ENCODE measurements around the gene GPC6.
"Not testable (repeated sequence)": the region's sequence is repeated elsewhere in the genome, so short reads cannot be mapped to it uniquely, and the experiment has no call there.

The GPC6 gene

GRCh38 chr13:94325650-94326049, 1099.0 kb downstream of the GPC6 start:
- DNase-seq (ENCODE audit: low read depth) = no peak

DNA sequence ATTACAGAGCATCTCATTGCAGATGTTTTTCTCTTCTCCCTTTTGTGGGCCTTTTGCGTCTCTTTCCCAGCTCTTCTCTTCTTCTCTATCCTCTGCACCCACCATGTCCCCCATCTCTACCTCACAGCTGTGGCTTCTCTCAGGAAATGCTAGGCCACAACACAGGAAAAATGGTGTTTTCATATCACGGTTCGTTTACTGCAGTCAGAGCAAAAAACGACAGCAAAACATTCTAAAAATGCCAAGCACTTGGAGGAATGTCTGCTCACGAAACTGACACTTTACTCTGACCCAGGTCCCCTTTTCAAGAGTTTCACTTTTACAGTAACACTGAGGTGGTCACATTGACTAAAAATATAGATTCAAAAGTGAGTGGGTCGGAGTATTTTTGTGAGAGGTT, 1100.7 kb downstream of the GPC6 start:
- no peak for DNase-seq (ENCODE audit: low read depth)

GRCh38 chr13:94328381-94329041, 1101.9 kb downstream of the GPC6 start:
- DNase-seq (ENCODE audit: low read depth) = no peak

DNA sequence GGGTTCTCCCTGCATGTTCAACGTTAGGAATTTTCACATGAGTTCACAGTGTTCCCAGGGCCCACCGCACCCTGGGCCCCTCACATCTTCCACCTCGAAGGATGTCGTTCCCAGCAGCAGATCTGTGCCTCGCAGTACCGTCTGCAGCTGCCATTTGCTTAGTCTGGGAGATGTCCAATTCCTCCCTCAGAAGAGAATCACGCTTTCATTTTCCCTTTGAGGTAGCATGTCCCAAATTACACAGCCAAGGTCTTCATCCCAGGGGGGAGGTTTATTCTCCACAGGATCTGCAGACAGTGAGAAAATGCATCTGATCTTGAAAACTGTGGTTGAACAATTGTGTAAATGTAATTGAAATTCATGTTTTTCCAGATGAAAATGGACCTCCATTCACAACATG, 1102.7 kb downstream of the GPC6 start:
- DNase-seq (ENCODE audit: low read depth) = no peak

GRCh38 chr13:94329754-94330551, 1103.3 kb downstream of the GPC6 start:
- no peak for DNase-seq (ENCODE audit: low read depth)

DNA sequence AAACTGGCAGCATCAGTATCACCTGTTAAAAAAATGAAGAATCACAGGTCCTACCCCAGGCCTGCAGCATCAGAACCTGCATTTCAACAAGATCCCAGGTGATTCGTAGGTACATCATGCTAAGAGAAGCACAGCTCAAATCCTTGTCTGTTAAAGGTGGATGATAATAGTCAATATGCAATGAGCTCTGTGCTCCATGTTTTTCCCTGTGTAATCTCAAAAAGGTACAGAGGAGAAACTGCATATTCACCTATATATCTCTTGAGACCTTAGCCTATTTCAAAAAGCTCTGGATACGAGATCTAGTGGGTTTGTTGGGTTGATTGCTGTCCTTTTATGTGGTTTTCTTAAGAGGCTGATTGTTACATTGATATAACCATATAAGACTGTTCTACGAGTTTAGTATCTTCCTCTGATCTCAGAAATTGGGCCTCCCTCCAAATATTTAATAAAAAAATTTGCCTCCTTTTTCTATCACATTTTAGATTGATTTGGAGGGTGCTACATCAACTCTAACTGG, 1104.0 kb downstream of the GPC6 start:
- no peak for DNase-seq (ENCODE audit: low read depth)

- DNase-seq (ENCODE audit: low read depth) = no peak
Observed at GRCh38 chr13:94331281-94331680, 1104.7 kb downstream of the GPC6 start.

DNA sequence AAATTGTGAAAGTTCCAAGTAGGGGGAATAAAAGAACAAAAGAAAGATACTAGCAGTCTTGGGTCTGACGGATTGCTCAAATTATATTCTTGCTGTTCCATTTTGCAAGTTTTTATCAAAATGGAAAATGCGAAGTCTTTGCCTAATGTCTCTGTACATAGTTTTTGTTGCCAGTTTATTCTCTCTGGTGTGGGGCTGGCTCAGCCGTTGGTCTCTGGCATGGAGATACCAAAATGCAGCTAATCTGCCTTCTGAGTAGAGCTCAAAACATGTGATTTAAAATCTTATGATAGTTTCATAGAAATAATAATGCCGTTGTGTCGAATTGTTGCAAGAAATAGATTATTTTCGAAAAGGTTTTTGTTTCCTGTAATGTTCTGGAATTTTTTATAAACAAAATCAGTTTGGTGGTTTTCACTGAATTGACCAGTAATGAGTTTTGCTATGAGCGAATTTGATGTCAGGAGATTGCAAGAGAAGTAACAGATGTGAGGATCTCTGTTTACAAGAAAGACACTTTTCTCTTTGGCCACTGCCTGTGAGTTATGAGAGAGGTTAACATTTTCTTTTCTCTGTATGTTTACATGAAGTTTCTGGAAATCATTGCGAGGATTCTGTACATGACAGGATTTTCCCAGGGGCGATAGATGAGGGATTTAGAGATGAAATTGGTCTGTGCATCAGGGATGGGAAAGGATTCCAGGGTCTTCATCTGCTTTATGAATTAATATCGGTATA, 1105.9 kb downstream of the GPC6 start:
- no peak for DNase-seq (ENCODE audit: low read depth)

- DNase-seq (ENCODE audit: low read depth) = no peak
Observed at GRCh38 chr13:94333131-94333820, 1106.7 kb downstream of the GPC6 start.

GRCh38 chr13:94335761-94336526, 1109.3 kb downstream of the GPC6 start:
- no peak for DNase-seq (ENCODE audit: low read depth)

DNA sequence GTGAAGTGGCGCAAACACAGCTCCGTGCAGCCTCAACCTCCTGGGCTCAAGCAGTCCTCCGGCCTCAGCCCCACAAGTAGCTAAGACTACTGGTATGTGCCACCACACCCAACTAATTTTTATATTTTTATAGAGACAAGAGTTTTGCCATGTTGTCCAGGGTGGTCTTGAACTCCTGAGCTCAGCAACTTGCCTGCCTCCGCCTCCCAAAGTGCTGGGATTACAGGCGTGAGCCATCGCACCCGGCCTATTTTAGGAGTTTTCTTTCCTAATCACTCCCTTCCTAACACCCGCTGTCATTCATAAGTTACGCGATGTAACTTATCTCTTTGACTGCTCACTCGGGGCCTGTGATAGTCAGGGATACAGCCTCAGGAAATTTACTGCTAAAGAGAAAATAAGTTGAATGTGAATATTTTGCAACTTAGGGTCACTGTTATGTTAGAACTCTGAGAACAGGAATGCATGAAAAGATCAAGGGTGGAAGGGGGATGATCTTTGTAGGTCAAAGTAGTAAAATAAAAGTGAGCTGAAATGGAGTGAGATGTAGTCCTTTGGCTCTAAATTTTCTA, 1112.6 kb downstream of the GPC6 start:
- DNase-seq (ENCODE audit: low read depth) = no peak

DNA sequence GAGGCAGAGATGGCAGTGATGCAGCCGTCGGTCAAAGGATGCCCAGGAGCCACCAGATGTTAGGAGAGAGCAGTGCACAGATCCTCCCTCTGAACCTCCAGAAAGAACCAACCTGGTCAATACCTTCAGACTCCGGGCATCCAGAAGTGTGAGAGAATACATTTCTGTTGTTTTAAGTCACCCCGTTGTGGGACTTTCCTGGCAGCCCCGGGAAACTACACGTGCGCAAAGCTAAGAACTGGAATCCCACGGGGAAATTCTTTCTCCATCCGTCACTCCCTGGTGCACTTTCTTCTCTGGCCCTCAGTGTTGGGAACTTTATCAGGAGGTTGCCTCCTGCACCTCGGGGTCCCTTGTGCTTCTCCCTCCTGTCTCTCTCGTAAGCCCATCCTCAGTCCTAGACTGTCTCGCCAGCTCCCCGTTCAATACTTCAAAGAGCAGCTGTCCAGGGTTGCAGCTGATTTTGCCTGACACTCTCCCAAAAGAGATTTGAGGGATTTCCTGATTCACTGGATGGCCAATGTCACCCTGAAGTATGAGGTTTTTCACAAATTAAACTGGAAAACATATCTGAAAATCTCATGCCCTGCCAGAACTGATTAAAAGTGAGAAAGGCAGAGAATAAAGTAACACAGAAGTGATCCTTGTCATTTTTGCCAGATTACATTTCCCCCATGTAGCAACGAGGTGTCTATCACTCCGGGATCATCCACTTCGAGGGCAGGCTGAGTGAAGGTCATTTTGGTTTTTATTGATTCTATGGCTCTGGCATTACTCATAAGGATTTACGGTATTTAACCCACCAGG, 1116.0 kb downstream of the GPC6 start:
- DNase-seq (ENCODE audit: low read depth) = no peak

DNA sequence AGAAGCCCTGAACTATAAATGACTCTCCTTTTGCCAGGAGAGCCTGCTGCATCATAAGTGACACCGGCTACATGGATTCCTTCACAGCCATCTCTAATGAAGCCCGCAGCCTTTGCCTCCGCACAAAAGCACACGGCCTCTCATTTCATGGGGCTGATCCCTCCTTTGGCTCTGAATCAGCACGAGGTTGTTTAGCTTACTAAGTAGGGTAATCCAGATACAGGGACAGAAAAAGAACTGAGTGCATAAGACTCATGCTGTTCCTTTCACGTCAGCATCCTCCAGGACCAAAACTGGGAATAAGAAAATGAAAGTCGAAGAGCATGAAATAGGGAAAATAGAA, 1116.6 kb downstream of the GPC6 start:
- DNase-seq (ENCODE audit: low read depth) = no peak

GRCh38 chr13:94343687-94344086, 1117.1 kb downstream of the GPC6 start:
- DNase-seq (ENCODE audit: low read depth) = not testable (repeated sequence)

DNA sequence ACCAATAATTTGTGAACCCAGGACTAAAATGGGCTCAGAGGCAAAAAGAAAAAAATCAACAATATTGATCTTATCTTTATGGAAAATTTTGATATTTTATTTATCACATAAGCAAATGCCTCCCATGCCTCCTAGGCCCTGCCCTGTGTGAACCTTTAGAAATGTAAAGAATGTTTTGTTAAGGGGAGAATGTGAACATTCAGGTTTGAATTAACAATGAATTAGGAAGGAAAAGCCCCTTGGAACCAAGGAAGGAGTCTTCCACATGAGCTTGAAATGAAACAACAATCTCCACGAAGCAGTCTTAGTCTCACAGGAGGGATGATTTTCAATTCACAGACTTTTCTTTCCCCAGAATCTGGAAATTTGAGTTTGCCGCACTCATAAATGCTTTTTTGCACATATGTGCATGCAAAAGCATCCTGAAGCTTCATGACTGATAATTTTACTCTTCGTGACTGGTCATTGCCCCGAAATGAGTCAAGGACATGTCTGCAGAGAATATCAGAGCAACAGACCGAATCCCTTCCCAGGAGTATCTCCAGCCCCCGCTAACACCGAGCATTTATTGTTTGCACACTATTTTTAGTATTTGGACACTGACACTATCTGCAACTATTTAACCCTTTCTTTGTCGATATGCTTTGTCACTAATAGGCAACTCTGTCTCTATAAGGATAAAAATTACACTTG, 1117.7 kb downstream of the GPC6 start:
- no peak for DNase-seq (ENCODE audit: low read depth)

GRCh38 chr13:94345374-94346195, 1119.0 kb downstream of the GPC6 start:
- DNase-seq (ENCODE audit: low read depth) = no peak

DNA sequence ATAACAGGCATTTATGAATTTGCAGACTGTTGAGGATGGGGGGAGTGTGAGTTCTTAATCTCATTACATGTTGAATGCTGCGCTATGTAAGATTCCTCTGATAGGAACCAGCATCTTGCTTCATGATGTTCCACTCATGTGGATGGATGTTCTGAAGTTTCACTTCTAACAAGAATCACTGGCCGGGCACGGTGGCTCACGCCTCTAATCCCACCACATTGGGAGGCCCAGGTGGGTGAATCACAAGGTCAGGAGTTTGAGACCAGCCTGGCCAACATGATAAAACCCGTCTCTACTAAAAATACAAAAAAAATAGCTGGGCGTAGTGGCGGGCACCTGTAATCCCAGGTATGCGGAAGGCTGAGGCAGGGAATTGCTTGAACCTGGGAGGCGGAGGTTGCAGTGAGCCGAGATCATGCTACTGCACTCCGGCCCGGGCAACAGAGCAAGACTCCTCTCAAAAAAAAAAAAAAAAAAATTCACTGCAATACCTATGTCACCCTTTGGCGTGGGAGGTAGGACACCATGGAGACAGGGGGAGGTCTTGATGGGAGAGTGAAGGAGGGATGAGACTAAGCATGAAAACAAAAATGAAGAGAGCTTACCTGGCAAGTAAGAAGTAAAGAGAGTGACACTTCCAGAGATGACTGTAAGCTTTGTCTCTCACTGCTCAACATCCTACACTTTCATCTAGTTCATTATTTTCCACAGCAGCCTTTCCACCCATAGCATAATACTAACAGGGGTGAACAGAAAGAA, 1119.8 kb downstream of the GPC6 start:
- no peak for DNase-seq (ENCODE audit: low read depth)
